Activated CD4-positive, alpha-beta memory T cell treated with anti-CD3 and anti-CD28 coated beads for 36 hours (primary cell): Measurements from ENCODE around the gene TSPAN6. TPM values are rescaled to one million over a fixed set of nuclear protein-coding genes. Genes with fewer than 3 reads are reported as not detected.
A peak's percentile ranks its signal among the peaks of the same experiment; 100 is the strongest.

Experiments
- CTCF ChIA-PET: fragments of 350-600 bp; sonication (Branson Sonifier 250); formaldehyde crosslinking; loops from one replicate; lab custom pipeline; 2021; ENCODE audit warnings: antibody characterized with exemption, inconsistent platforms; lab: Charles Lee
- POLR2A ChIA-PET: fragments of 350-600 bp; sonication (Branson Sonifier 250); formaldehyde crosslinking; loops from one replicate; lab custom pipeline; 2021; ENCODE audit warnings: antibody characterized with exemption; lab: Charles Lee
- DNase-seq: peaks from one replicate; pipeline ENCODE4 v3.0.0-alpha.2; 2020
- H3K27ac Mint-ChIP-seq: one replicate; pipeline ENCODE4 v1.8.0; 2021; ENCODE audit warnings: mixed read lengths
- H3K27me3 Mint-ChIP-seq: one replicate; pipeline ENCODE4 v1.8.0; 2021; ENCODE audit warnings: mixed read lengths
- H3K36me3 Mint-ChIP-seq: one replicate; pipeline ENCODE4 v1.8.0; 2021; ENCODE audit warnings: mixed read lengths
- H3K4me1 Mint-ChIP-seq: one replicate; pipeline ENCODE4 v1.8.0; 2021; ENCODE audit warnings: low read depth, mixed read lengths
- H3K4me3 Mint-ChIP-seq: one replicate; pipeline ENCODE4 v1.8.0; 2021; ENCODE audit warnings: mild to moderate bottlenecking, mixed read lengths
- H3K9me3 Mint-ChIP-seq: one replicate; pipeline ENCODE4 v1.8.0; 2021; ENCODE audit warnings: mixed read lengths
- intact Hi-C: fragments of 100-400 bp; cut with micrococcal nuclease; formaldehyde crosslinking; loops from one replicate; pipeline ENCODE4 v1.15.1; 2023
- total RNA-seq, 2 experiments: library from RNA; stranded (reverse); gene quantifications; one replicate each; pipeline ENCODE4 v1.2.3, GENCODE V29; 2021

TSPAN6 gene
- under 1 TPM in 1 of 2 experiments, not detected in 1; 0.19 TPM for total RNA-seq

GRCh38 chrX:100636321-100636991 lies at the start of gene TSPAN6:
TSS of gene TSPAN6 (minus strand) at chrX:100636806. CDS start at chrX:100636694, 112 bp downstream.
- intact Hi-C loops: loop anchor here (2.0 kb wide), 1 partner anchor 124 kb away; no protein-coding TSS in a partner anchor
- ChIA-PET CTCF (interaction anchor here (0.6 to 1.7 kb wide), 6 partner anchors 10 to 127 kb away, joined by 3 to 14 read pairs (median 3); no protein-coding TSS in a partner anchor), POLR2A (interaction anchor here (0.6 kb wide), 1 partner anchor 135 kb away, joined by 3 read pairs; no protein-coding TSS in a partner anchor)
- Mint-ChIP-seq H3K9me3 (no peaks in the 10 kb centered on the region), H3K27me3 (peaks cover 2% of the 10 kb centered on the region), H3K4me3 (peak within 1 kb of the TSS; percentile 80), H3K27ac (no peak within 1 kb of the TSS), H3K36me3 (no peaks in the 10 kb centered on the region), H3K4me1 (peaks cover 8% of the 10 kb centered on the region)
- peak; percentile 80 for DNase-seq

GRCh38 chrX:100685997-100686305 lies 49.3 kb upstream of the TSPAN6 start:
- Mint-ChIP-seq H3K27ac (no peak overlapping the region), H3K9me3 (no peaks in the 10 kb centered on the region), H3K36me3 (no peaks in the 10 kb centered on the region), H3K27me3 (peaks cover 1% of the 10 kb centered on the region), H3K4me3 (no peak overlapping the region), H3K4me1 (peaks cover 12% of the 10 kb centered on the region)
- no peak for DNase-seq
- ChIA-PET POLR2A (no interaction called here), CTCF (interaction anchor here (0.7 to 4.5 kb wide), 6 partner anchors 11 to 1385 kb away, joined by 3 to 91 read pairs (median 4); no protein-coding TSS in a partner anchor)
- intact Hi-C loops: loop anchor here (1.0 to 10.0 kb wide), 2 partner anchors 82 to 519 kb away; no protein-coding TSS in a partner anchor

- POLR2A ChIA-PET: no interaction called here
- DNase-seq: peak; percentile 71
- no peak overlapping the region for H3K4me3 Mint-ChIP-seq
- CTCF ChIA-PET: interaction anchor here (0.6 to 4.5 kb wide), 14 partner anchors 9 to 1384 kb away, joined by 3 to 91 read pairs (median 3); no protein-coding TSS in a partner anchor
- H3K4me1 Mint-ChIP-seq: peaks cover 12% of the 10 kb centered on the region
- H3K27ac Mint-ChIP-seq: no peak overlapping the region
- no peaks in the 10 kb centered on the region for H3K9me3 Mint-ChIP-seq
- H3K27me3 Mint-ChIP-seq: peaks cover 1% of the 10 kb centered on the region
- no peaks in the 10 kb centered on the region for H3K36me3 Mint-ChIP-seq
- intact Hi-C loops: loop anchor here (1.0 to 10.0 kb wide), 2 partner anchors 83 to 519 kb away; no protein-coding TSS in a partner anchor
Measured at GRCh38 chrX:100685284-100685996, 48.8 kb upstream of the TSPAN6 start.

- POLR2A ChIA-PET: no interaction called here
- peaks cover 1% of the 10 kb centered on the region for H3K27me3 Mint-ChIP-seq
Measured at GRCh38 chrX:100682939-100683338, 46.3 kb upstream of the TSPAN6 start.

GRCh38 chrX:100681599-100681998 lies 45.0 kb upstream of the TSPAN6 start:
- H3K36me3 Mint-ChIP-seq: no peaks in the 10 kb centered on the region
- peaks cover 6% of the 10 kb centered on the region for H3K4me1 Mint-ChIP-seq
- CTCF ChIA-PET: interaction anchor here (1.6 kb wide), 1 partner anchor 87 kb away, joined by 8 read pairs; no protein-coding TSS in a partner anchor
- H3K27ac Mint-ChIP-seq: no peak overlapping the region
- no peaks in the 10 kb centered on the region for H3K9me3 Mint-ChIP-seq
- POLR2A ChIA-PET: no interaction called here
- no peaks in the 10 kb centered on the region for H3K27me3 Mint-ChIP-seq
- intact Hi-C loops: loop anchor here (10.0 kb wide), 1 partner anchor 523 kb away; no protein-coding TSS in a partner anchor
- H3K4me3 Mint-ChIP-seq: no peak overlapping the region
- DNase-seq: no peak

More at GRCh38 chrX:100682939-100683338, 46.3 kb upstream of the TSPAN6 start:
- no peak for DNase-seq
- CTCF ChIA-PET: interaction anchor here (0.7 to 1.9 kb wide), 3 partner anchors 12 to 85 kb away, joined by 3 to 14 read pairs (median 3); no protein-coding TSS in a partner anchor
- no peaks in the 10 kb centered on the region for H3K36me3 Mint-ChIP-seq
- H3K27ac Mint-ChIP-seq: no peak overlapping the region
- intact Hi-C loops: loop anchor here (10.0 kb wide), 1 partner anchor 522 kb away; no protein-coding TSS in a partner anchor
- H3K9me3 Mint-ChIP-seq: no peaks in the 10 kb centered on the region
- peaks cover 12% of the 10 kb centered on the region for H3K4me1 Mint-ChIP-seq
- H3K4me3 Mint-ChIP-seq: no peak overlapping the region

GRCh38 chrX:100680756-100681155 lies 44.1 kb upstream of the TSPAN6 start:
- intact Hi-C loops: loop anchor here (10.0 kb wide), 1 partner anchor 524 kb away; no protein-coding TSS in a partner anchor
- Mint-ChIP-seq H3K4me1 (peaks cover 6% of the 10 kb centered on the region), H3K36me3 (no peaks in the 10 kb centered on the region), H3K4me3 (no peak overlapping the region), H3K9me3 (no peaks in the 10 kb centered on the region), H3K27ac (no peak overlapping the region), H3K27me3 (no peaks in the 10 kb centered on the region)
- POLR2A ChIA-PET: no interaction called here
- no peak for DNase-seq
- CTCF ChIA-PET: interaction anchor here (1.6 kb wide), 1 partner anchor 88 kb away, joined by 8 read pairs; no protein-coding TSS in a partner anchor

- no peak overlapping the region for H3K27ac Mint-ChIP-seq
- no peaks in the 10 kb centered on the region for H3K9me3 Mint-ChIP-seq
- no peak for DNase-seq
- no peaks in the 10 kb centered on the region for H3K27me3 Mint-ChIP-seq
- peaks cover 20% of the 10 kb centered on the region for H3K4me1 Mint-ChIP-seq
- no peaks in the 10 kb centered on the region for H3K36me3 Mint-ChIP-seq
- CTCF ChIA-PET: interaction anchor here (3.3 kb wide), 1 partner anchor 91 kb away, joined by 17 read pairs; no protein-coding TSS in a partner anchor
- intact Hi-C loops: no loop called here
- no peak overlapping the region for H3K4me3 Mint-ChIP-seq
- POLR2A ChIA-PET: no interaction called here
Measured at GRCh38 chrX:100677611-100678181, 41.1 kb upstream of the TSPAN6 start.

- Mint-ChIP-seq H3K4me1 (peaks cover 20% of the 10 kb centered on the region), H3K9me3 (no peaks in the 10 kb centered on the region), H3K27me3 (no peaks in the 10 kb centered on the region), H3K4me3 (no peak overlapping the region), H3K36me3 (no peaks in the 10 kb centered on the region), H3K27ac (no peak overlapping the region)
- no peak for DNase-seq
- intact Hi-C loops: no loop called here
- ChIA-PET POLR2A (no interaction called here), CTCF (interaction anchor here (1.3 to 3.0 kb wide), 2 partner anchors 11 to 93 kb away, joined by 4 to 16 read pairs; no protein-coding TSS in a partner anchor)
Measured at GRCh38 chrX:100674705-100675104, 38.1 kb upstream of the TSPAN6 start.

GRCh38 chrX:100673397-100673953 lies 36.9 kb upstream of the TSPAN6 start:
- H3K36me3 Mint-ChIP-seq: no peaks in the 10 kb centered on the region
- CTCF ChIA-PET: interaction anchor here (3.0 kb wide), 1 partner anchor 95 kb away, joined by 16 read pairs; no protein-coding TSS in a partner anchor
- no peak overlapping the region for H3K4me3 Mint-ChIP-seq
- no peaks in the 10 kb centered on the region for H3K9me3 Mint-ChIP-seq
- H3K4me1 Mint-ChIP-seq: peaks cover 20% of the 10 kb centered on the region
- DNase-seq: no peak
- no peaks in the 10 kb centered on the region for H3K27me3 Mint-ChIP-seq
- POLR2A ChIA-PET: no interaction called here
- no peak overlapping the region for H3K27ac Mint-ChIP-seq
- intact Hi-C loops: no loop called here

- H3K27ac Mint-ChIP-seq: no peak overlapping the region
- intact Hi-C loops: no loop called here
- POLR2A ChIA-PET: no interaction called here
Measured at GRCh38 chrX:100672966-100673365, 36.4 kb upstream of the TSPAN6 start.

GRCh38 chrX:100663642-100664041 lies 27.0 kb upstream of the TSPAN6 start:
- intact Hi-C loops: no loop called here
- Mint-ChIP-seq H3K27ac (no peak overlapping the region), H3K4me3 (no peak overlapping the region), H3K27me3 (peaks cover 3% of the 10 kb centered on the region), H3K4me1 (no peaks in the 10 kb centered on the region), H3K9me3 (no peaks in the 10 kb centered on the region), H3K36me3 (no peaks in the 10 kb centered on the region)
- DNase-seq: no peak
- ChIA-PET CTCF (interaction anchor here (1.1 to 1.5 kb wide), 2 partner anchors 8 to 105 kb away, joined by 3 to 5 read pairs; no protein-coding TSS in a partner anchor), POLR2A (no interaction called here)

More at GRCh38 chrX:100672966-100673365, 36.4 kb upstream of the TSPAN6 start:
- Mint-ChIP-seq H3K4me1 (peaks cover 20% of the 10 kb centered on the region), H3K9me3 (no peaks in the 10 kb centered on the region), H3K36me3 (no peaks in the 10 kb centered on the region), H3K27me3 (no peaks in the 10 kb centered on the region), H3K4me3 (no peak overlapping the region)
- DNase-seq: no peak
- CTCF ChIA-PET: interaction anchor here (1.6 to 3.0 kb wide), 2 partner anchors 18 to 95 kb away, joined by 4 to 16 read pairs; no protein-coding TSS in a partner anchor
